ENCODE data around the gene STARD3.
"Not testable (repeated sequence)": the region's sequence is repeated elsewhere in the genome, so short reads cannot be mapped to it uniquely, and the experiment has no call there.

STARD3 gene

GRCh38 chr17:39688945-39689344, 52.0 kb downstream of the STARD3 start:
- H3K4me1 Mint-ChIP-seq, result peaks cover 22% of the 10 kb centered on the region
- peak overlapping the region; percentile 95 for H3K4me3 Mint-ChIP-seq
- DNase-seq, result no peak
- peak overlapping the region; percentile 24 for H3K27ac Mint-ChIP-seq
- H3K27me3 Mint-ChIP-seq (ENCODE audit: low read depth, poor library complexity), result peaks cover 22% of the 10 kb centered on the region
- TF ChIP-seq CTCF (IDR thresholded peaks at IDR 0.05), result no peak
- peaks cover 11% of the 10 kb centered on the region for H3K36me3 Mint-ChIP-seq (ENCODE audit: low read depth)
- no peaks in the 10 kb centered on the region for H3K9me3 Mint-ChIP-seq

- H3K27ac Mint-ChIP-seq, result no peak overlapping the region
- no peaks in the 10 kb centered on the region for H3K9me3 Mint-ChIP-seq
- H3K27me3 Mint-ChIP-seq (ENCODE audit: low read depth, poor library complexity), result peaks cover 28% of the 10 kb centered on the region
- no peak for DNase-seq
- no peaks in the 10 kb centered on the region for H3K36me3 Mint-ChIP-seq (ENCODE audit: low read depth)
- no peak for TF ChIP-seq CTCF (IDR thresholded peaks at IDR 0.05)
- H3K4me3 Mint-ChIP-seq, result no peak overlapping the region
- peaks cover 35% of the 10 kb centered on the region for H3K4me1 Mint-ChIP-seq
These were observed 57.6 kb downstream of the STARD3 start for GRCh38 chr17:39694593-39694992.

- no peaks in the 10 kb centered on the region for H3K36me3 Mint-ChIP-seq (ENCODE audit: low read depth)
- peaks cover 30% of the 10 kb centered on the region for H3K27me3 Mint-ChIP-seq (ENCODE audit: low read depth, poor library complexity)
- no peak for TF ChIP-seq CTCF (IDR thresholded peaks at IDR 0.05)
- H3K4me1 Mint-ChIP-seq, result peaks cover 38% of the 10 kb centered on the region
- H3K4me3 Mint-ChIP-seq, result no peak overlapping the region
- no peak for DNase-seq
- no peaks in the 10 kb centered on the region for H3K9me3 Mint-ChIP-seq
- H3K27ac Mint-ChIP-seq, result no peak overlapping the region
These were observed 58.1 kb downstream of the STARD3 start for GRCh38 chr17:39695089-39695474.

GRCh38 chr17:39696731-39697130, 59.8 kb downstream of the STARD3 start:
- no peak overlapping the region for H3K4me3 Mint-ChIP-seq
- H3K9me3 Mint-ChIP-seq, result no peaks in the 10 kb centered on the region
- DNase-seq, result no peak
- no peaks in the 10 kb centered on the region for H3K36me3 Mint-ChIP-seq (ENCODE audit: low read depth)
- peaks cover 21% of the 10 kb centered on the region for H3K27me3 Mint-ChIP-seq (ENCODE audit: low read depth, poor library complexity)
- peaks cover 50% of the 10 kb centered on the region for H3K4me1 Mint-ChIP-seq
- no peak for TF ChIP-seq CTCF (IDR thresholded peaks at IDR 0.05)
- no peak overlapping the region for H3K27ac Mint-ChIP-seq

- Mint-ChIP-seq H3K9me3 (no peaks in the 10 kb centered on the region), H3K27ac (no peak overlapping the region), H3K36me3 (ENCODE audit: low read depth) (no peaks in the 10 kb centered on the region), H3K4me1 (peaks cover 63% of the 10 kb centered on the region), H3K27me3 (ENCODE audit: low read depth, poor library complexity) (peaks cover 21% of the 10 kb centered on the region), H3K4me3 (no peak overlapping the region)
- no peak for TF ChIP-seq CTCF (IDR thresholded peaks at IDR 0.05)
- DNase-seq, result no peak
These were observed 61.0 kb downstream of the STARD3 start for GRCh38 chr17:39697961-39698360.

GRCh38 chr17:39699157-39699817, 62.3 kb downstream of the STARD3 start:
- Mint-ChIP-seq H3K4me1 (peaks cover 72% of the 10 kb centered on the region), H3K27me3 (ENCODE audit: low read depth, poor library complexity) (peaks cover 21% of the 10 kb centered on the region), H3K4me3 (peak overlapping the region; percentile 96)
- not testable (repeated sequence) for H3K27ac Mint-ChIP-seq; DNase-seq; H3K9me3 Mint-ChIP-seq; H3K36me3 Mint-ChIP-seq (ENCODE audit: low read depth)
